ENCODE results near the gene SPATC1L. TPM values are rescaled to one million over a fixed set of nuclear protein-coding genes. Genes with fewer than 3 reads are reported as not detected.
"Not testable (repeated sequence)": the region's sequence is repeated elsewhere in the genome, so short reads cannot be mapped to it uniquely, and the experiment has no call there.

Gene SPATC1L
- polyA plus RNA-seq, 2 of the 4 experiments (the other 2 are of a cell fraction) = 0.14 TPM; not detected in 1

DNA sequence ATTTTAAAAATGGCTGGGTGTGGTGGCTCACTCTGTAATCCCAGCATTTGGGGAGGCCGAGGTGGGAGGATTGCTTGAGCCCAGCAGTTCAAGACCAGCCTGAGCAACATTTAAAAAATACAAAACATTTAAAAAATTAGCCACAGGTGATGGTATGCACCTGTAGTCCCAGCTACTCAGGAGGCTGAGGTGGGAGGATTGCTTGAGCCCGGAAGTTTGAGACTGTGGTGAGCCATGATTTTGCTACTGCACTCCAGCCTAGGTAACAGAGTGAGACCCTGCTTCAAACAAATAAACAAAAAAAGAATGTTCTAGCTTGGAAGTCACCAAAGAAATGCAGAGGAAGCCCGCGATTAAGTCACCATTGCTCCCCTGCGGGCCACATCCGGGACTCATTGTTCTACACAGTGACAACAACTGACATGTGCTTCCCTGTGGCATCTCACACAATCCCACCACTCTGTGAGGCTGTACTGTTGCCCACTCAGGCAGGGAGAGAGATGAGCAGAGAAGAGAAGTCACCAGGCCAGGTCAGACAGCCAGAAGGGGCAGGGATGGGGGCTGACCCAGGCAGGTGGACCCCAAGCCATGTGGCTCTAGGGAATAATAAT is 18.4 kb upstream of the SPATC1L start:
- FAIRE-seq (no peak), ATAC-seq (no peak), DNase-seq (ENCODE audit: low read depth in 1 of 2, low spot score in 1 of 2) (no peak)
- no peak overlapping the region for H3K4me2 ChIP-seq
- H3K4me3 ChIP-seq = no peak overlapping the region
- H3K9me3 ChIP-seq = no peaks in the 10 kb centered on the region
- ChIA-PET CTCF (interaction anchor here (1.2 to 1.4 kb wide), 2 partner anchors 22 to 49 kb away, joined by 3 read pairs; no protein-coding TSS in a partner anchor), POLR2A (no interaction called here)
- no peak for TF ChIP-seq CHD4 (IDR thresholded peaks at IDR 0.05; ENCODE audit: borderline replicate concordance)
- no peak for TF ChIP-seq ZNF302 (CRISPR knock-in tag; IDR thresholded peaks at IDR 0.05)
- no peak for TF ChIP-seq HDAC2 (IDR thresholded peaks at IDR 0.05)
- TF ChIP-seq JUNB (IDR thresholded peaks at IDR 0.05) = no peak
- no peak for TF ChIP-seq NR3C1 (IDR thresholded peaks at IDR 0.05)
- TF ChIP-seq TFCP2L1 (CRISPR knock-in tag; IDR thresholded peaks at IDR 0.05) = no peak
- TF ChIP-seq, protein P1, sequence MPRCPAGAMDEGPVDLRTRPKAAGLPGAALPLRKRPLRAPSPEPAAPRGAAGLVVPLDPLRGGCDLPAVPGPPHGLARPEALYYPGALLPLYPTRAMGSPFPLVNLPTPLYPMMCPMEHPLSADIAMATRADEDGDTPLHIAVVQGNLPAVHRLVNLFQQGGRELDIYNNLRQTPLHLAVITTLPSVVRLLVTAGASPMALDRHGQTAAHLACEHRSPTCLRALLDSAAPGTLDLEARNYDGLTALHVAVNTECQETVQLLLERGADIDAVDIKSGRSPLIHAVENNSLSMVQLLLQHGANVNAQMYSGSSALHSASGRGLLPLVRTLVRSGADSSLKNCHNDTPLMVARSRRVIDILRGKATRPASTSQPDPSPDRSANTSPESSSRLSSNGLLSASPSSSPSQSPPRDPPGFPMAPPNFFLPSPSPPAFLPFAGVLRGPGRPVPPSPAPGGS (IDR thresholded peaks at IDR 0.05) = no peak
- TF ChIP-seq, protein P2, sequence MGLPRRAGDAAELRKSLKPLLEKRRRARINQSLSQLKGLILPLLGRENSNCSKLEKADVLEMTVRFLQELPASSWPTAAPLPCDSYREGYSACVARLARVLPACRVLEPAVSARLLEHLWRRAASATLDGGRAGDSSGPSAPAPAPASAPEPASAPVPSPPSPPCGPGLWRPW (IDR thresholded peaks at IDR 0.05) = no peak
- no peak for TF ChIP-seq MAZ (IDR thresholded peaks at IDR 0.05; ENCODE audit: borderline replicate concordance, low read depth, low read length)
- no peak for TF ChIP-seq EHF (CRISPR knock-in tag; IDR thresholded peaks at IDR 0.05)
- no peaks in the 10 kb centered on the region for H3K4me1 ChIP-seq
- WGBS (ENCODE audit: missing lambda C conversion rate) = 92% methylated on average over 6 of the region's 6 CpGs
- no peak overlapping the region for H3K27ac ChIP-seq

DNA sequence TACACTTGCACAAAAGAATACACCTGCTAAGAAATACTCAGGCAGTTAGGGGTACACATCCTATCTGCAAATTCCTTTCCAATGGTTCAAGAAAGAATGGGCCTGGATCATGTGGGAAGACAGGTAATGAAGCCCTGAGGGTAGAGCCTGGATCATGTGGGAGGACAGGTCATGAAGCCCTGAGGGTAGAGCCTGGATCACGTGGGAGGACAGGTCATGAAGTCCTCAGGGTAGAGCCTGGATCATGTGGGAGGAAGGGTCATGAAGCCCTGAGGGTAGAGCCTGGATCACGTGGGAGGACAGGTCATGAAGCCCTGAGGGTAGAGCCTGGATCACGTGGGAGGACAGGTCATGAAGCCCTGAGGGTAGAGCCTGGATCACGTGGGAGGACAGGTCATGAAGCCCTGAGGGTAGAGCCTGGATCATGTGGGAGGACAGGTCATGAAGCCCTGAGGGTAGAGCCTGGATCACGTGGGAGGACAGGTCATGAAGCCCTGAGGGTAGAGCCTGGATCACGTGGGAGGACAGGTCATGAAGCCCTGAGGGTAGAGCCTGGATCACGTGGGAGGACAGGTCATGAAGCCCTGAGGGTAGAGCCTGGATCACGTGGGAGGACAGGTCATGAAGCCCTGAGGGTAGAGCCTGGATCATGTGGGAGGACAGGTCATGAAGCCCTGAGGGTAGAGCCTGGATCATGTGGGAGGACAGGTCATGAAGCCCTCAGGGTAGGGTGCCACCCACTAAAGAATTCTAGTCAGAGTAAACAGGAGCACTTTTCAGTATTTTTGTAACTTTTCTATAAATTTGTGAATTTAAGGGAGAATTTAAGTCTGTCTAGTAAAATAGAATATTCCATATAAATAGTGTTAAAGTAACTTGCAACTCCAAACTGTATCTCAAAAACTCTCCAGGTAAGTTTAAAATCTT is 16.9 kb upstream of the SPATC1L start:
- H3K4me2 ChIP-seq; ATAC-seq; H3K9me3 ChIP-seq; H3K27ac ChIP-seq; H3K4me1 ChIP-seq; DNase-seq (ENCODE audit: low read depth in 1 of 2, low spot score in 1 of 2); FAIRE-seq; CTCF ChIA-PET; POLR2A ChIA-PET; H3K4me3 ChIP-seq: not testable (repeated sequence)
- 67% methylated on average over 1 of the region's 8 CpGs for WGBS (ENCODE audit: missing lambda C conversion rate)

DNA sequence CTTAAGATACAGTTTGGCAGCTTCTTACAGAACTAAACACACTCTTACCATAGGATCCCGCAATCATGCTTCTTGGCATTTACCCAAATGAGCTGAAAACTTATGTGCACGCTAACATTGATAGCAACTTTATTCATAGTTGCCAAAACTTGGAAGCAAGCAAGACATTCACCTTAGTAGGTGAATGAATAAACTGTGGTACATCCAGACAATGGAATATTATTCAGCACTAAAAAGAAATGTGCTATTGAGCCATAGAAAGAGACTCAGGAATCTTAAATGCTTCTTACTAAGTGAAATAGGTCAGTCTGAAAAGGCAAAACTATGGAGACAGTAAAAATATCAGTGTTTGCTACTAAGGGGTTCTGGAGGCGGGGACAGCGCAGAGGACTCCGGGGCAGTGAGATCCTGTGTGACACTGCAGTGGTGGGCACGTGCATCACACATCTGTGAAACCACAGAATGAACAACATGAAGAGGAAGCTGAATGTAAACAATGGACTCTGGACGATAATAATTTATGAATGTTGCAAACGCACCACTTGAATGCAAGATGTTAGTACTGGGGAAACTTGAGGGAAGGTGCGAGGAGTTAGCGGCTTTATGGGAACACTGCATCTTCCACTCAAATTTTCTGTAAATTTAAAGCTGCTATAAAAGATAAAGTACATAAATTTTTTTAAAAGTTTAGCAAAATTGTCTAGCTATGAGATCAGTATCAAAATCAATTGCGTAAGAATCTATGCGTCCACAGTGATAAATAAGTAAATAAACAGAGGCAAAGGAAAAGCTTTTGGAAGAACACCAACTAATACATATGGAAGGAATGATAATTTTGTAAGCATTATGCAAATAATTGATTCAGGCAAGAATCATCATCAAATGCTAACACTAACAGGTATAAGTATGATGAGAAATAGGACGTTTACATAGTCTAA is 15.4 kb upstream of the SPATC1L start:
- no peak for TF ChIP-seq CHD2 (IDR thresholded peaks at IDR 0.05; ENCODE audit: low read length, partially characterized antibody)
- TF ChIP-seq SREBF2 (IDR thresholded peaks at IDR 0.05) = no peak
- TF ChIP-seq MYC (IDR thresholded peaks at IDR 0.05; ENCODE audit: borderline replicate concordance, low read length) = no peak
- TF ChIP-seq CEBPB (IDR thresholded peaks at IDR 0.05) = 0 out of 4 replicates have a peak, but pooled peaks of 1 of the 2 experiments have one; percentile 28
- no peak for TF ChIP-seq FOSL2 (IDR thresholded peaks at IDR 0.05)
- no peak for TF ChIP-seq FOSL2 (CRISPR knock-in tag; IDR thresholded peaks at IDR 0.05)
- Histone ChIP-seq H3K27ac (no peak overlapping the region), H3K4me3 (no peak overlapping the region), H3K4me1 (no peaks in the 10 kb centered on the region), H3K4me2 (no peak overlapping the region), H3K9me3 (no peaks in the 10 kb centered on the region)
- 90% methylated on average over 13 of the region's 13 CpGs for WGBS (ENCODE audit: missing lambda C conversion rate)
- no peak for FAIRE-seq
- ATAC-seq = no peak
- CTCF ChIA-PET = interaction anchor here (1.3 to 1.7 kb wide), 2 partner anchors 10 to 17 kb away, joined by 3 to 4 read pairs; no protein-coding TSS in a partner anchor
- POLR2A ChIA-PET = no interaction called here
- no peak for DNase-seq (ENCODE audit: low read depth in 1 of 2, low spot score in 1 of 2)
